ENCODE measurements around the gene WASF2.
"Not testable (repeated sequence)": the region's sequence is repeated elsewhere in the genome, so short reads cannot be mapped to it uniquely, and the experiment has no call there.

- not testable (repeated sequence) for TF ChIP-seq POLR2A (IDR thresholded peaks at IDR 0.05; ENCODE audit: low read depth, low read length); CTCF (conservative IDR thresholded peaks at IDR 0.05; ENCODE audit: low read depth, low read length); CEBPB (IDR thresholded peaks at IDR 0.05; ENCODE audit: low read depth, low read length)
These were observed 11.2 kb upstream of the WASF2 start for GRCh38 chr1:27501159-27501558.
